HL-60 (cell line): Measurements from ENCODE around the gene STH.

Experiments
- POLR2AphosphoS5 ChIP-seq: IDR thresholded peaks from 2 replicates; pipeline ENCODE4 v1.6.1; 2012; ENCODE audit warnings: low read depth
- SPI1 ChIP-seq: IDR thresholded peaks from 2 replicates; pipeline ENCODE4 v1.6.1; 2012; ENCODE audit warnings: low read depth, mild to moderate bottlenecking, borderline replicate concordance
- TF ChIP-seq, protein P1 (sequence below): IDR thresholded peaks from one replicate; pipeline ENCODE4 v1.5.1; 2011; ENCODE audit warnings: low read length, control low read depth, inconsistent platforms; ENCODE audit not compliant: insufficient read depth
- TF ChIP-seq, protein P2 (sequence below): IDR thresholded peaks from 2 replicates; pipeline ENCODE4 v1.6.1; 2012; ENCODE audit warnings: low read depth; ENCODE audit not compliant: insufficient replicate concordance

DNA sequence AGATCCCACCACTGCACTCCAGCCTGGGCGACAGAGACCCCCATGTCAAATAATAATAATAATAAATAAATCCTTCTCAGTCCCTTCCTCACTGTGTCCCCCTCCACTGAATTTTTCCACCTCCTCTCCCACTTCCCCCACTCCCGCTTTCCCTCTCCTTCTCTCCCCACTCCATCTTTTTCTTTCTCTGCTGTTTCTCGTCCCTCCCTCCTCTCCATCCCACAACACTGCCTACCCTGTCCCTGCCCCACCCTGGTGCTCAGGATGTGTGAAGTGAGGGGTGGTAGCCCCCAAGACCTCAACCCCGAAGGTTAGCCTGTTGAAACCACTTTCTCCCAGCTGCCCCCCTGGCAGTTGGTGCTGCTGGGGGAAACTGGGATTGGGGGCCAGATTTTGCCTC, 34.4 kb upstream of the STH start:
- TF ChIP-seq, protein P1, sequence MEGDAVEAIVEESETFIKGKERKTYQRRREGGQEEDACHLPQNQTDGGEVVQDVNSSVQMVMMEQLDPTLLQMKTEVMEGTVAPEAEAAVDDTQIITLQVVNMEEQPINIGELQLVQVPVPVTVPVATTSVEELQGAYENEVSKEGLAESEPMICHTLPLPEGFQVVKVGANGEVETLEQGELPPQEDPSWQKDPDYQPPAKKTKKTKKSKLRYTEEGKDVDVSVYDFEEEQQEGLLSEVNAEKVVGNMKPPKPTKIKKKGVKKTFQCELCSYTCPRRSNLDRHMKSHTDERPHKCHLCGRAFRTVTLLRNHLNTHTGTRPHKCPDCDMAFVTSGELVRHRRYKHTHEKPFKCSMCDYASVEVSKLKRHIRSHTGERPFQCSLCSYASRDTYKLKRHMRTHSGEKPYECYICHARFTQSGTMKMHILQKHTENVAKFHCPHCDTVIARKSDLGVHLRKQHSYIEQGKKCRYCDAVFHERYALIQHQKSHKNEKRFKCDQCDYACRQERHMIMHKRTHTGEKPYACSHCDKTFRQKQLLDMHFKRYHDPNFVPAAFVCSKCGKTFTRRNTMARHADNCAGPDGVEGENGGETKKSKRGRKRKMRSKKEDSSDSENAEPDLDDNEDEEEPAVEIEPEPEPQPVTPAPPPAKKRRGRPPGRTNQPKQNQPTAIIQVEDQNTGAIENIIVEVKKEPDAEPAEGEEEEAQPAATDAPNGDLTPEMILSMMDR: no peak
- TF ChIP-seq, protein P2, sequence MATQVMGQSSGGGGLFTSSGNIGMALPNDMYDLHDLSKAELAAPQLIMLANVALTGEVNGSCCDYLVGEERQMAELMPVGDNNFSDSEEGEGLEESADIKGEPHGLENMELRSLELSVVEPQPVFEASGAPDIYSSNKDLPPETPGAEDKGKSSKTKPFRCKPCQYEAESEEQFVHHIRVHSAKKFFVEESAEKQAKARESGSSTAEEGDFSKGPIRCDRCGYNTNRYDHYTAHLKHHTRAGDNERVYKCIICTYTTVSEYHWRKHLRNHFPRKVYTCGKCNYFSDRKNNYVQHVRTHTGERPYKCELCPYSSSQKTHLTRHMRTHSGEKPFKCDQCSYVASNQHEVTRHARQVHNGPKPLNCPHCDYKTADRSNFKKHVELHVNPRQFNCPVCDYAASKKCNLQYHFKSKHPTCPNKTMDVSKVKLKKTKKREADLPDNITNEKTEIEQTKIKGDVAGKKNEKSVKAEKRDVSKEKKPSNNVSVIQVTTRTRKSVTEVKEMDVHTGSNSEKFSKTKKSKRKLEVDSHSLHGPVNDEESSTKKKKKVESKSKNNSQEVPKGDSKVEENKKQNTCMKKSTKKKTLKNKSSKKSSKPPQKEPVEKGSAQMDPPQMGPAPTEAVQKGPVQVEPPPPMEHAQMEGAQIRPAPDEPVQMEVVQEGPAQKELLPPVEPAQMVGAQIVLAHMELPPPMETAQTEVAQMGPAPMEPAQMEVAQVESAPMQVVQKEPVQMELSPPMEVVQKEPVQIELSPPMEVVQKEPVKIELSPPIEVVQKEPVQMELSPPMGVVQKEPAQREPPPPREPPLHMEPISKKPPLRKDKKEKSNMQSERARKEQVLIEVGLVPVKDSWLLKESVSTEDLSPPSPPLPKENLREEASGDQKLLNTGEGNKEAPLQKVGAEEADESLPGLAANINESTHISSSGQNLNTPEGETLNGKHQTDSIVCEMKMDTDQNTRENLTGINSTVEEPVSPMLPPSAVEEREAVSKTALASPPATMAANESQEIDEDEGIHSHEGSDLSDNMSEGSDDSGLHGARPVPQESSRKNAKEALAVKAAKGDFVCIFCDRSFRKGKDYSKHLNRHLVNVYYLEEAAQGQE: no peak
- no peak for TF ChIP-seq POLR2AphosphoS5
- no peak for TF ChIP-seq SPI1
